HG02870 (cell line): ENCODE measurements around the gene PVALB.

Experiments used
- ATAC-seq: cut with Tn5 transposase; IDR thresholded peaks from one replicate; pipeline ENCODE4 v1.9.1; 2021; ENCODE audit warnings: mild to moderate bottlenecking, moderate library complexity; ENCODE audit not compliant: unreplicated experiment

Gene PVALB

DNA sequence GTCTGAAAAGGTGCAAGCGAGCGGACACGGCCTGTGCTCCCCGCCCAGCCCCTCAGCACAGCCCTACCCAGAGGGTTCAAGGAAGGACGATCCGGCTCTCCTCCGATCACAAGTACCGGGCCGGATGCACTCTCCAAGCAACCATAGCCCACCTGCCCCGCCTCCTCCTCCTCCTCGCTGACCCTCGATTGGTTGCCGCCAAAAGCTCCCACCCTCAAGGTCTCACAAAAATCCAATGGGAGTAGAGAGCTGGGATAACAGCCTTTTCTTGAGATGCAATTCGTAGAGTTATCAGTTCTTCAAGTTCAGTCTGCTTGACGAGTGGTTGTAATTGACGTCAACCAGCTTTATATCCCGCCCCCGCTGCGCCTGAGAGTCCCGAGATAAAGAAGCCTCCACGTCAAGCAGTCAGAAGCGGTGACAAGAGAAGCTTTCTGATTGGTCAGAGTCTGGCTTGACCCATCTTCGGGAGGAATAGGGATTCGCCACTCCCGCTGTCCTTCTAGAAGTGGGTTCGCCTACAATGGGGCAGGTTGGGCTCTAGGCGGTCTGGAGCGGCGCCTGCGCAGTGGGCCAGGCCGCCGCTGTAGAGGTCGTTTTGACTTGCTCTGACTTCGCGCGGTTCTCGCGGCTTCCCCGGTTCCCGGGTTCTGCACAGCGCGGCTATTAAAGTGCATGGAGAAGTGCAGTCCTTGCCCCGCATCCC, 40.7 kb downstream of the PVALB start, which contains the start of gene IFT27:
Gene IFT27 (minus strand): TSS at position 156 of the 706 bp plus-strand sequence. CDS start 412 bp downstream, outside the sequence.
- peak; percentile 92 for ATAC-seq

- no peak for ATAC-seq
Observed at GRCh38 chr22:36775586-36775963, 41.3 kb downstream of the PVALB start.

- no peak for ATAC-seq
Observed at GRCh38 chr22:36773935-36774334, 42.9 kb downstream of the PVALB start.

GRCh38 chr22:36772451-36772850, 44.4 kb downstream of the PVALB start:
- no peak for ATAC-seq

GRCh38 chr22:36771356-36772063, 45.3 kb downstream of the PVALB start:
- no peak for ATAC-seq

DNA sequence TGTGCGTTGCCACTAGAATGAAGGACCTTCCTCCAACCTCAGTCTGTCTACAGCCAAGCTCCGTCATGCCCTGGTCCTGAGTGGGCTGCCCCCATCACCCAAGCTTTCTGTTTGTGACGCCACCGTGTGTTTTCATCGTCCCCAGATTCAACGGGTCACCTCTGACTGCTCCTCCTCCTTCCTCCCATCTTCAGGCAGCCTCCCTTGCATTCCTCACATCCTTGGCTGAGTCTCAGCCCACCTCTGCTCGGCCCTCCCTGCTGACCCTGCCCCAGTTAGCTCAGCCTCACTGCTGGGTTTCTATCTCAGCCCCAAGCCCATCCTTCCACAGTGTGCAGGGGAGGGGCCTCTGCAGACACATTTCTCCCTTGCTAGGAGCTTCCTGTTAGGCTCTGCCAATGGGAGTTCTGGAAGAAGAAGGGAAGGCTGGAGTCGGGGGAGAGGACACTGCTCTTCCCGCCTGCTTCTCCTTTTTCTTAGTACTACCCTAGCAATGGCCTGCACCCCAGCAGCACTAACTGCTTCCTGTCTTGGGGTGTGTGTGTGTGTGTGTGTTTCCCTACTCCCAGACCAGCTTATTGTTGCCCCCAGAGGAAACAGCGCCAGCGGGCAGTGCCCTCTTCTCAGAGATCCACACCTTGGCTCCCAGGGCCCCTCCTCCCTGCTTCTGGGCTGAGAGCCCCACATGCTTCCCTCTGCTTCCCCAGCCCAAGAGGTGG, 46.2 kb downstream of the PVALB start:
- ATAC-seq: no peak

GRCh38 chr22:36769541-36770512, 47.0 kb downstream of the PVALB start:
- ATAC-seq: no peak

DNA sequence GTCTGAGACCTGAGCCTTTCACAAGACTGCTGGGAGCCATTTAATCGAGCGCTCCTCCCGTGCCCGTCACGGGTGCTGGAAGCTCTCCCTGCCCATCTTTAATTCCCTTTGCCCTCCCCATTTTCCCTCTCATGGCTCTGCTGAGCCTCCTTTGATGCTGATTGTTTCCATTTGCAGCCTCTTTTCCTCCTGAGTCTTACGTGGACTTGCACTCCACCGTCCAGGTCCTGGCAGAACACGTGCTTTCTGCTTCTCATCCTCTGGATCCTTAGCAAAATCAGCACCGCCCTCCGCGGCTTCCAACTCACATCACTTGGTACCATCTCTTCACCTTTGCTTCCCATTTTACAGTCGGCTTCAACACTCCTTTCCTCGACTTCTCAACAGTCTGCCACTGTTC, 48.2 kb downstream of the PVALB start:
- ATAC-seq: no peak

DNA sequence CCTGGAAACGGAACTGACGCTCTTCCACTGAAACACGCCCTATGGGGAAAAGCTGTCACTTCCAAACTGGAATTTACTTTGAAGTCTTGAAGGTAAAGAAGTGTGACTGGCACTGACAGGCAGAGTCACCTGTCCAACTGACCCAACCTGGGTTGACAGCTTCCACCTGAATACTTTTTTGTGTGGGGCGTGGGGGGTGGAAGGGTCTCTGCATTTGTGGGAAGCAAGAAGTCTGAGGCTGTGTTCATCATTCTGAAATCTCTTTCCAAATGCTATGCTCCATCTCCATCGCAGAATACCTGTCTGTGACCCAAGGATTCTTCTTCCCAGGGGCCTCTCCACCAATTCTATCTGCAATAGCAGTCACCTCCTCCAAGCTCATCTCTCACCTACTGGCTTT, 48.7 kb downstream of the PVALB start:
- ATAC-seq: no peak

GRCh38 chr22:36767035-36767775, 49.6 kb downstream of the PVALB start:
- ATAC-seq: no peak

DNA sequence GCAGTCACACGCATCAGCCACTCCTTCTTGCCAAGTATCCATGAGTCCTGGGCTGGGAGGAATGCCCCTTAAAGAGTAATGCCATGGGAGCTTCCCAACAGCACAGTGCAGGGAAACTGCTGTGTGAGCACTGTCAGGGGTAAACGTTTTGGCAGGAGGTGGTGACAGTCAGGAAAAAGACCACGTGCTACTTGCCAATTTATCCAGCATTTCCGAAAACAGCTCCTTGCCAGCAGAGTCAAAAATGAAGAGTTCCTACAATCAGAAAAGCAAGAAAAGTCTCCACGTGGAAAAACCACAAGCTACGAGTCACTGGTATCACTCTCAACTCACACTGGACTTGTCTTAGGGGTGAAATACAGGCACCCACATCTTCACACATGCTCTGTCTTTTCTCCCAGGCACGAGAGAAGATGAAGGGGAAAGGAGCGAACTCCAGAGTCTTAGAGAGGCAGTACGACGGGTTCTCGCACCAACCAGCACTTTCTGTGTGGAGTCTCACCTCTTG, 50.8 kb downstream of the PVALB start:
- ATAC-seq: no peak

GRCh38 chr22:36765131-36765942, 51.5 kb downstream of the PVALB start:
- no peak for ATAC-seq

DNA sequence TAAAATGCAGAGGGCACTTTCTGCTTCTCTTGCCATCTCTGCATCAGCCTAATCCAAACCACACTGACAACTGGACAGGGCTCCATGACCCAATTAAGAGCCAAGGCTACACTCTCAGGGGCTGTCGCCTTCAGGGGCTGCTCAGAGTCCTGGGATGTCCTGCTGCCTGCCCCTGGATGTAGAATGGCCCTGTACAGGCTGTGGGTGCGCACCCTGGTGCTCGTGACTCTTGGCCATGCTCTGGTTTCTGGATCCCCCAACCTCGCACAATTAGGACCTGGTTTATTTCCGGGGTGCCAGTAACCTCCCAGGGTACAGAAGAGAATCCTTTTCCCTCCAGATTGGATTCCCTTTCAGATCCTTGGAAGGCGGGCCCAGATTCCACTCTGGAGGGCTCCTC, 52.2 kb downstream of the PVALB start:
- ATAC-seq: no peak

DNA sequence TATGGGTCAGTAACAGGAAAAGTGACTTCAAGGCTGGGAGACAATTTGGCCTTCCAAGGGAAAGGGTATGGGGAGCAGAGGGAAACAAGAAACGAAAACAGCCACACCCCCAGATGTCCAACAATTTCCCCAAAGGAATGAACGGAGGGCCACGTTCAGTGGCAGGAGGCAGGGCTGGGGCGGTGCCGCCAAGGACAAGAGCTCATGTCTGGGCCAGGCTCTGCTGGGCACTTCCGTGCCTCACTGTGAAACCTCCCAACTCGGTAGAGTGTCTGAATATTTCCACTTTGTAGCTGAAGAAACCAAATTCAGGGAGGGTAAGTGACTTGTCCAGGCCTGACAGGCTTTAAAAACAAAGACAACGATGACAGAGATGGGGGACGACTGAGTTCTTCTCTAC, 52.8 kb downstream of the PVALB start:
- no peak for ATAC-seq

DNA sequence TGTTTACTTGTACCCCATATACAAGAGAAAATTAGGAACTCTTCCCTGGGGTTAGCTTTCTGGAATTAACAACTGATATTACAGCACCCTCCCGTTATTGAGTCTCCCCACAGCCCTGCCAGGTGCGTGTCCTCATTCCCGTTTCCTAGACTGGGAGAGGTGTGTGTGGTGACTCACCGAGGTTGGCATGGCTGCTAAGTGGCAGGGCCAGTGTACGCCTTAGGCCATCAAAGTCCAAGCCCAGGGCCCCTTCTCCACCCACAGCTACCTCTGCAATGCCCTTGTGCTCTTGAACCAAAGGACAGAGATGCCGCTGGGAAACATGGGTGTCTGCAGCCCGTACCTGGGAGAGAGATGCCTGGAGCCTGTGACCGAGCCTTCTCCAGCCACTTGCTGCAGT, 53.3 kb downstream of the PVALB start:
- ATAC-seq: no peak

GRCh38 chr22:36762687-36763260, 54.1 kb downstream of the PVALB start:
- no peak for ATAC-seq

DNA sequence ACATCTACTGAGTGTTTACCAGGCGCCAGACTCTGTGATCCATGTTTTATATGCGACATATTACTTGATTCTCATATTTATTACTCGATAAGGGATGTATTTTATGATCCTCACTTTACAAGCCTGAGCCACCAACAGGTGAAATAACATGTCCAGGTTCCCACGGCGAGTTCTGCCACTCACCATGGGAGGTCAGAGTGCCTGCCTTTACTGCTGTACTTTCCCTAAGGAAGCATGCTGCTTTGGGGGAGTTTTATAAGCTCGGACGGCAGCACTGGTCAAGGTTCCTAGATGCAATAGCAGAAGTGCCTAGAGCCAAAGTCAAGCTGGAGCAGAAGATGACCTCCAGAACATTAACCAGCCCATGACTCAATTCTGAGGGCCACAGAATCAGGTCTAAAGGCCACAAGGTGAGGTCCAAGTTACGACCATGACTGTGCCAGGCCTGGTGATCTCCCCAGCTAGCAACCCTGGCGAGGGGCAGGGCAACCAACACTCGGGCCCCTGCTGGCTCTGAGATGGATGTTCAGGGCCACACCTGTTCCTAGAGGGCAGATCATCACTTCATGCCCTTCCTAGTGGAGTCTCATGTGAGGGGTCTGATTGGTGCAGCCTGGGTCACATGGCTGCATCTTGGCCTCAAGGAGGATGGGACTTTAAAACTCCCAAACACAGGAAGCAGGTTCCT, 55.1 kb downstream of the PVALB start:
- ATAC-seq: no peak

DNA sequence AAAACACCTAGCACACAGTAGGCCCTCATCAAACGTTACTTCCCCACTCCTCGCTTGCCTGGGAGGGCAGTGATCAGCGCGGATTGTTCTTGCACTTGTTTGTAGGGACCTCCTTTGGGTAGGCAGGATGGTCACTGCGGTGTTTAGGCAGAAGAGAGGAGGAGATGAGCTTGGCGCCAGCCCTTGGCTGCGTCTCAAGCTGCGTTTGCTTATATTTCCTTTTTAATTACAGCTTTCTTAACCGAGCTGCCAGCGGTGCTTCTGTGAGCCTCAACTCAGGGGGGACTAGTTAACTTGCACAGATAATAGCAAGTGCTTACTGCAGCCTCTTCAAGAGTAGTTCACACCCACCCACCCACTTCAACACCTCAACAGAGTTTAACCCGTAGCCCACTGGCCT, 56.0 kb downstream of the PVALB start:
- no peak for ATAC-seq
